Skeletal muscle satellite cell (primary cell): ENCODE results near the gene PPP1CA. TPM values are rescaled to one million over a fixed set of nuclear protein-coding genes. Genes with fewer than 3 reads are reported as not detected.

Experiments
- small RNA-seq: library from RNA; depleted of rRNA; stranded (forward); fragments of <200 nt; gene quantifications from one replicate; pipeline ENCODE3, GENCODE V24; 2012

PPP1CA gene

Small RNA genes within 50 kb of the gene (small RNA-seq; reads per million reads assigned to genes)
- gene RN7SKP239: not detected
- not detected for gene RNU6-1238P
